Hematopoietic multipotent progenitor cell treated with erythropoietin and hydrocortisone succinate and interleukin-3 and kit ligand, for 15 days (in vitro differentiated cells): Measurements from ENCODE around the gene PRAMEF1.
"Not testable (repeated sequence)": the region's sequence is repeated elsewhere in the genome, so short reads cannot be mapped to it uniquely, and the experiment has no call there.

ENCODE experiments used
- DNase-seq: peaks from one replicate; pipeline ENCODE4 v3.0.0-alpha.2; 2015; ENCODE audit warnings: low spot score

Gene PRAMEF1

DNA sequence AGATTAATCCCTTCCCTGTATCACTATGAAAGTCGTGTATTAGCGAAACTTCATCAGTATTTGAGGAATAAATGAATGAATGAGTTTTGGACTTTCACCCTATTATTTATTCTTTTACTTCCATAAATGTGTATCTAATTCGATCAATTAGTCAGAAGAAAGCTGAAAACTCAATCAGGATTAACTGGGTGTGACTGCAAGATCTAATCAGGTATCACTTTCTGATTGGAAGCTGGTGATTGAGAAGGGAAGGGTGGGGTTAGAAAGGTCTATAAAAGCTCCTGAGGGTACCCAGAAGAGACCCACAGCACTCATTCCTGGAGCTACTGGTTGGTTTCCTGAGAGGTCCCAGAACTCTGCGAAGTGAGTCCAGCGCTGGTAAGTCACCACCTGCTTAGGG is at the start of gene PRAMEF1:
Gene PRAMEF1, plus strand, starts transcription at position 301 of the 400 bp plus-strand sequence. CDS start 1,831 bp downstream, outside the sequence.
- not testable (repeated sequence) for DNase-seq

DNA sequence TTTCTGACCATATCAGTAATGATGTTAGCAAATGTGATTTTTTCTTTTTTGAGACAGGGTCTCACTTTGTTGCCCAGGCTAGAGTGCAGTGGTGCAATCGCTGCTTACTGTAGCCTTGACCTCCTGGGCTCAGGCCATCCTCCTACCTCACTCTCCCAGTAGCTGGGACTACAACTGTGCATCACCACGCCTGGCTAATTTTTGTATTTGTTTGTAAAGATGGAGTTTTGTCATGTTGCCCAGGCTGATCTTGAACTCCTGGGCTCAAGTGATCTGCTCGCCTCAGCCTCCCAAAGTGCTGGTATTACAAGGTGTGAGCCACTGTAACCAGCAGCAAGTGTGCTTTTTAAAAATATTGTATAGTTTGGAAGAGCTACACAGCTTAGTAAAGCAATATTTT is 49.3 kb upstream of the PRAMEF1 start:
- DNase-seq: no peak

- no peak for DNase-seq
These were observed 45.8 kb upstream of the PRAMEF1 start for GRCh38 chr1:12745126-12745991.

DNA sequence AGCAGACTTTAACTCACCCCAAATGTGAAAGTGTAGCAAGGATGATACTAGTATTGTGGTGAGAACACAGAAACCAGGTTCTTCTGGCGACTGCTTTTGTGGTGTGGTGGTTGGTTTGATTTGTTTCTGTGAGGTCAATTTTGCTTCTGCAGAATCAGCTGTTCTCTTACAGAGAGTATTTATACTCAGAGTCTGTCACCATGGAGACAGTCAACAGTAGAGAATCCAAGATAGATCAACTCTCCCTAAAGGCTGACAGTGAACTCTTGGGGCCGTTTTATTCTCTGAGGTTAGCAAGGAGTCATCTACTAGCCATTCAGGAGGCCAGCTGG is 45.2 kb upstream of the PRAMEF1 start, which contains the start of gene CFAP107:
Gene CFAP107, plus strand, starts transcription at position 209 of the 332 bp plus-strand sequence. CDS start 231 bp downstream, outside the sequence.
- DNase-seq: no peak

DNA sequence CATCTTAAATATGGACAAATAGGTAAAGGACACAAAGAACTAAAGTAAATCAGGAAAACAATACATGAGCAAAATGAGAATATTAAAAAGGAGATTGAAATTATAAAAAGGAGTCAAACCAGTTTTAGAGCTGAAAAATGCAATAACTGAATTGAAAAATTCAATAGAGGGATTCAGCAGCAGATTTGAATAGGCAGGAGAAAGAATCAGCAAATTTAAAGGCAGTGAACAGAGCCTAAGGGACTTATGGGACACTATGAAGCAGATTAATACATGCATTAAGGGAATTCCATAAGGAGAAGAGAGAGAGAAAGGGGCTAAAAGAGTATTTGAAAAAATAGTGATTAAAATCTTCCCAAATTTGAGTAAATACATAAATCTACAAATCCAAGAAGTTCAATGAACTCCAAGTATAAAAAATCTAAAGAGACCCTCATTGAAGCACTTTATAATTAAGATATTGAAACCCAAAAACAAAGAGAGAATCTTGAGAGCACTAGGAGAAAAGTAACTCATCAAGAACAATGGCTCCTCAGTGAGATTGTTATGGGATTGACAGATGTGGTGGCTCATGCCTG is 42.3 kb upstream of the PRAMEF1 start:
- DNase-seq: no peak

GRCh38 chr1:12754738-12755137 is 36.5 kb upstream of the PRAMEF1 start:
- DNase-seq: no peak

DNA sequence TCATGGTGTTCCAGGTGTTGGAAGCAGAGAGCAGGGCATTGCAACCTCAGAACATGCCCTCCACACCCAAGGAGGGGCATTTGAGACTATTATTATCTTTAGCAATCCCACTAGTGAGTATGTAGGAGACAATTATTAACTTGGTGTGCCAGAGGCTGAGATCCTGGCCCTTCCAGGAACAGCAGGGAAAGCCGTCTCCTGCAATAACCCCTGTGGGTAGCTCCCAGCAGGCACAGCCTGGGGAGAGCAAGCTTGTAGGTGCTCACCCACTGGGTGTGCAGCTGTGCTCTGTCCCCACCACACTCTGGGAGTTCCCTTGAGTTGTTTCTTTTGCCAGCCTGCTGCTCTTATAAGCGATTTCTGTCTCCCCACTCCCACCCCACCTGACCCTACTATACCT is 34.9 kb upstream of the PRAMEF1 start:
- DNase-seq: no peak

GRCh38 chr1:12756768-12757413 is 34.3 kb upstream of the PRAMEF1 start:
- no peak for DNase-seq

DNA sequence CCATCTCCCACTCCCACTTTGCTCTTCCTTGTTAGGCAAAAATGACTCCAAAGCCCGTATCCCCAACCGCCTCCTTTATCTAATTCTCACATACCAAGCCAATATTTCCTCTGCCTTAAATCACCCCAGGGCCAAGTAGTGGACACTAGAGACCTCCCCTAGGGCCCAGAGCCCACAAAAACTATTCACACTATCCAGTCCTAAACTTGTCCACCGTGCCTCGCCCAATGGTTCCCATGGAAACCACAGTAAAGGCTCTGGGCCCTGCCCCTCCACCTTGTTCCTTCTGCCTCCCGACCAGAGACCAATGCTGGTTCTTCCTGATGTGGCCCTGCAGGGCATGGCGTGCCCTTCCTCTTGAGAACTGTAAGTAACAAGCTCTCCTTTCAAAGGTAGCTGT is 33.4 kb upstream of the PRAMEF1 start:
- DNase-seq: no peak

- no peak for DNase-seq
These were observed 30.9 kb upstream of the PRAMEF1 start for GRCh38 chr1:12760256-12760795.

- no peak for DNase-seq
These were observed 29.4 kb upstream of the PRAMEF1 start for GRCh38 chr1:12761781-12762180.

- DNase-seq: no peak
These were observed 28.4 kb upstream of the PRAMEF1 start for GRCh38 chr1:12762766-12763165.

- DNase-seq: no peak
These were observed 27.7 kb upstream of the PRAMEF1 start for GRCh38 chr1:12763479-12763878.

- no peak for DNase-seq
These were observed 27.2 kb upstream of the PRAMEF1 start for GRCh38 chr1:12764016-12764415.

- no peak for DNase-seq
These were observed 22.2 kb upstream of the PRAMEF1 start for GRCh38 chr1:12769031-12769430.

GRCh38 chr1:12769976-12770505 is 21.2 kb upstream of the PRAMEF1 start:
- DNase-seq: no peak

- no peak for DNase-seq
These were observed 20.6 kb upstream of the PRAMEF1 start for GRCh38 chr1:12770620-12771019.

GRCh38 chr1:12771186-12771585 is 20.0 kb upstream of the PRAMEF1 start:
- no peak for DNase-seq

GRCh38 chr1:12772520-12772919 is 18.7 kb upstream of the PRAMEF1 start:
- DNase-seq: no peak

DNA sequence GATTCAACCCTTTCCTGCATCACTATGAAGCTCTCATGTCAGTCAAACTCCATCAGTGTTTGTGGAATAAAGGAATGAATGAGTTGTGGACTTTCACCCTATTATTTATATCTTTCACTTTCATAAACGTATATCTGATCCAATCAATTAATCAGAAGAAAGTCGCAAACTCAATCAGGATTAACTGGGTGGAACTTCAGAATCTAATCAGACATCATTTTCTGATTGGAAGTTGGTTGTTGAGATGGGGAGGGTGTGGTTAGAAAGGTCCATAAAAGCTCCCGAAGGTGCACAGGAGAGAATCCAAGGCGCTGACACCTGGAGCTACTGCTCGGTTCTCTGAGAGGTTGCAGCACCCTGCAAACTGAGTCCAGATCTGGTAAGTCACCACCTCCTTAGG is 17.8 kb upstream of the PRAMEF1 start, which contains the start of gene PRAMEF12:
Gene PRAMEF12, plus strand, starts transcription at position 301 of the 400 bp plus-strand sequence. CDS start 1,130 bp downstream, outside the sequence.
- DNase-seq: no peak

DNA sequence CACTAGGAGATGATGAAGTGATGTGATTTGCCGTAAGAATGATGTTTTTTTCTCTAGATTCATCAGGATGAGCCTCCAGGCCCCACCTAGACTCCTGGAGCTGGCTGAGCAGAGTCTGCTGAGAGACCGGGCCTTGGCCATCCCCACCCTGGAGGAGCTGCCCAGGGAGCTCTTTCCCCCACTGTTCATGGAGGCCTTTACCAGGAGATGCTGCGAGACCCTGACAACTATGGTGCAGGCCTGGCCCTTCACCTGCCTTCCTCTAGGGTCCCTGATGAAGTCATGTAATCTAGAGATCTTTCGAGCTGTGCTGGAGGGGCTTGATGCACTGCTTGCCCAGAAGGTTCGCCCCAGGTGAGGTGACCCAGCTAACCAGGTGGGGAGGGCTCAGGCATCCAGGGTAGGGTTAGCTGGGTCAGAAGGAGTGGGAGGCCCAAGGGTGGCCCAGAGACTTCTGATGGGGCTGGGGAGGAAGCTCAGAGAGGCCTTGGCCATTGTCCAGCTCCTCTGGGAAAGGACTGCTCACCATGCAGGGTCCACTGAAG is 16.3 kb upstream of the PRAMEF1 start:
- no peak for DNase-seq

GRCh38 chr1:12775443-12775842 is 15.8 kb upstream of the PRAMEF1 start:
- DNase-seq: no peak
